ENCODE measurements around the gene GLIS1.

DNA sequence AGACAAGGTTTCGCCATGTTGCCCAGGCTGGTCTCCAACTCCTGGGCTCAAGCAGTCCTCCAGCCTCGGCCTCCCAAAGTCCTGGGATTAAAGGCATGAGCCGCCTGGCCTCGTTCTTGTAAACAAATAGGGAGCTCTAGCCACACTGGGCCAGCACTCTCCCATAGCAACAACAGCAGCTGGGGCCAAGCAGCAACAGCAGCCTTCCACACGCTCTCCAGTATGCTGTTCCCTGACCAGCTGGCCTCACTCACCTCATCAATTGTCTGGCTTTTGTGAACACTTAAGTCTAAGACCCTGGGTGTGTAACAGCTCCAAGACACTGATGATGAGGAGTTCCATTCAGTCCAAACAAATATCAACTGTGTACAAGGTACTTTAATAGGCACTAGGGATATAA, 16.9 kb upstream of the GLIS1 start:
- TF ChIP-seq, protein P1, sequence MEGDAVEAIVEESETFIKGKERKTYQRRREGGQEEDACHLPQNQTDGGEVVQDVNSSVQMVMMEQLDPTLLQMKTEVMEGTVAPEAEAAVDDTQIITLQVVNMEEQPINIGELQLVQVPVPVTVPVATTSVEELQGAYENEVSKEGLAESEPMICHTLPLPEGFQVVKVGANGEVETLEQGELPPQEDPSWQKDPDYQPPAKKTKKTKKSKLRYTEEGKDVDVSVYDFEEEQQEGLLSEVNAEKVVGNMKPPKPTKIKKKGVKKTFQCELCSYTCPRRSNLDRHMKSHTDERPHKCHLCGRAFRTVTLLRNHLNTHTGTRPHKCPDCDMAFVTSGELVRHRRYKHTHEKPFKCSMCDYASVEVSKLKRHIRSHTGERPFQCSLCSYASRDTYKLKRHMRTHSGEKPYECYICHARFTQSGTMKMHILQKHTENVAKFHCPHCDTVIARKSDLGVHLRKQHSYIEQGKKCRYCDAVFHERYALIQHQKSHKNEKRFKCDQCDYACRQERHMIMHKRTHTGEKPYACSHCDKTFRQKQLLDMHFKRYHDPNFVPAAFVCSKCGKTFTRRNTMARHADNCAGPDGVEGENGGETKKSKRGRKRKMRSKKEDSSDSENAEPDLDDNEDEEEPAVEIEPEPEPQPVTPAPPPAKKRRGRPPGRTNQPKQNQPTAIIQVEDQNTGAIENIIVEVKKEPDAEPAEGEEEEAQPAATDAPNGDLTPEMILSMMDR (conservative IDR thresholded peaks at IDR 0.05; ENCODE audit: low read depth, low read length) = no peak
- no peak for TF ChIP-seq EZH2 (IDR thresholded peaks at IDR 0.05; ENCODE audit: borderline replicate concordance, low read depth, low read length, poor library complexity, severe bottlenecking)

Data from A673 (cell line).